ENCODE data around the gene NCF4. TPM values are rescaled to one million over a fixed set of nuclear protein-coding genes. Genes with fewer than 3 reads are reported as not detected.

NCF4 gene
- polyA plus RNA-seq, 3 donors = 206 to 249 (median 209) TPM

DNA sequence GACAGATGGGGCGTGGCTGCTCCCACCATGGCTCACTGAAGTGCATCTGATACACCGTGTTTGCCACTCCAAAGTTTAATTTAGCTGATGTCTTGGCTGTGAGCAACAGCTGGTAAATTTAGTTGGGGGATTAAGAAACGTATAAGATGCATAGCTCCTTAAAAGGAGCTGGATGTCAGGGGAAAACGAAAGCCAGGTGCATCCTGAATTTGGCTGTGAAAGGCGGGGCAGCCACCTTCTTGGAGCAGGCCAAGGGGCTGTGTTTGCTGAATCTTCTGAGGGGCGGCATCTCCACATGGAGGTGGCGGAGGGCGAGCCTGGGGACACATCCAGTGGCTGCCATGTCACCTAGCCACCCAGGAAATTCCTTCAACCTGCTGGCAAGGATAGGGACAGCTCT lies 20.7 kb upstream of the NCF4 start:
- H3K9ac ChIP-seq (ENCODE audit: insufficient read depth, low read length, poor library complexity, severe bottlenecking) = no peak overlapping the region
- no peak overlapping the region for H3K27ac Mint-ChIP-seq
- H3K36me3 ChIP-seq (replicated peaks in 1 of 2; ENCODE audit: control insufficient read depth in 1 of 2, insufficient read depth in 2 of 2, low read length in 2 of 2) = no peaks in the 10 kb centered on the region
- DNase-seq = no peak
- H3K79me2 ChIP-seq (ENCODE audit: insufficient read depth, low read length) = no peaks in the 10 kb centered on the region
- no peak overlapping the region for H3K4me2 ChIP-seq (replicated peaks; ENCODE audit: extremely low read depth, low read length, poor library complexity, severe bottlenecking)
- 59% methylated on average over 7 of the region's 8 CpGs for WGBS (ENCODE audit: insufficient coverage)
- peak overlapping the region in 1 of 2 donors; percentile 90 for H3K4me3 Mint-ChIP-seq
- H3K4me1 Mint-ChIP-seq = peaks cover 2% of the 10 kb centered on the region
- intact Hi-C loops (cut with micrococcal nuclease) = no loop called here
- H4K20me1 ChIP-seq (ENCODE audit: insufficient read depth, low read length) = no peaks in the 10 kb centered on the region
- no peak overlapping the region for H3K4me3 ChIP-seq (replicated peaks in 1 of 3; ENCODE audit: low read depth in 2 of 3, low read length in 3 of 3)
- H3K27ac ChIP-seq (ENCODE audit: low read depth in 1 of 2, low read length in 2 of 2) = no peak overlapping the region
- H3K27me3 Mint-ChIP-seq (ENCODE audit: low read depth in 3 of 3) = peaks cover 71 to 86% (median 81%) of the 10 kb centered on the region in 3 donors
- H2AFZ ChIP-seq (ENCODE audit: insufficient read depth, low read depth, low read length, poor library complexity, severe bottlenecking) = no peak overlapping the region
- no peaks in the 10 kb centered on the region for H3K4me1 ChIP-seq (ENCODE audit: control insufficient read depth in 1 of 2, insufficient read depth in 2 of 2, low read length in 2 of 2)
- peaks cover 18 to 47% (median 35%) of the 10 kb centered on the region in 7 donors for H3K9me3 Mint-ChIP-seq
- TF ChIP-seq, protein P1, sequence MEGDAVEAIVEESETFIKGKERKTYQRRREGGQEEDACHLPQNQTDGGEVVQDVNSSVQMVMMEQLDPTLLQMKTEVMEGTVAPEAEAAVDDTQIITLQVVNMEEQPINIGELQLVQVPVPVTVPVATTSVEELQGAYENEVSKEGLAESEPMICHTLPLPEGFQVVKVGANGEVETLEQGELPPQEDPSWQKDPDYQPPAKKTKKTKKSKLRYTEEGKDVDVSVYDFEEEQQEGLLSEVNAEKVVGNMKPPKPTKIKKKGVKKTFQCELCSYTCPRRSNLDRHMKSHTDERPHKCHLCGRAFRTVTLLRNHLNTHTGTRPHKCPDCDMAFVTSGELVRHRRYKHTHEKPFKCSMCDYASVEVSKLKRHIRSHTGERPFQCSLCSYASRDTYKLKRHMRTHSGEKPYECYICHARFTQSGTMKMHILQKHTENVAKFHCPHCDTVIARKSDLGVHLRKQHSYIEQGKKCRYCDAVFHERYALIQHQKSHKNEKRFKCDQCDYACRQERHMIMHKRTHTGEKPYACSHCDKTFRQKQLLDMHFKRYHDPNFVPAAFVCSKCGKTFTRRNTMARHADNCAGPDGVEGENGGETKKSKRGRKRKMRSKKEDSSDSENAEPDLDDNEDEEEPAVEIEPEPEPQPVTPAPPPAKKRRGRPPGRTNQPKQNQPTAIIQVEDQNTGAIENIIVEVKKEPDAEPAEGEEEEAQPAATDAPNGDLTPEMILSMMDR (IDR thresholded peaks at IDR 0.05) = no peak
- peaks cover 30 to 36% of the 10 kb centered on the region in 2 donors for H3K9me3 ChIP-seq (replicated peaks in 1 of 2; ENCODE audit: control insufficient read depth in 1 of 2, insufficient read depth in 1 of 2, low read length in 2 of 2)
- H3K27me3 ChIP-seq (ENCODE audit: control insufficient read depth in 2 of 2, insufficient read depth in 2 of 2, low read length in 2 of 2) = peaks cover 57 to 90% of the 10 kb centered on the region in 2 donors
- peaks cover 4 to 7% of the 10 kb centered on the region in 2 donors for H3K36me3 Mint-ChIP-seq

DNA sequence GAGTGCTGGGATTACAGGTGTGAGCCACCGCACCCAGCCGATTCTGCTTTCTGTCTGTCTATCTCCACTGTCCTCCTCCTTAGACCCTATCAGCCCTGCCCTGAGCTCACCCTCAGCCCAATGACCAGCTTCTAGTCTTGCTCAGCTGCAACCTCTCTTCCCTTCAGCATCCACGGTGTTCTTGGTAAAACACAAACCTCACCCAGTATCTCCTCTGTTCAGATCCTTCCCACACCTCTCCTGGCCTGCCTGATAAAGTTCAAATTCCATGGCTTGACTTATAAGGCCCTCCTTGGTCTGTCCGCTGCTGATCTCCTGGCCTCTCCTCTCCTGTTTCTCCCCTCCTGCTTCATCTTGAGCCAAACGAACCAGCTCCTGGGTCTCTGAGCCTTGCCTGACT lies 14.5 kb upstream of the NCF4 start:
- no peak overlapping the region for H3K4me3 ChIP-seq (replicated peaks in 1 of 3; ENCODE audit: low read depth in 2 of 3, low read length in 3 of 3)
- no peaks in the 10 kb centered on the region for H3K36me3 Mint-ChIP-seq
- no peak overlapping the region for H3K27ac Mint-ChIP-seq
- H3K79me2 ChIP-seq (ENCODE audit: insufficient read depth, low read length) = no peaks in the 10 kb centered on the region
- no peak for DNase-seq
- peaks cover 28 to 68% of the 10 kb centered on the region in 2 donors for H3K27me3 ChIP-seq (ENCODE audit: control insufficient read depth in 2 of 2, insufficient read depth in 2 of 2, low read length in 2 of 2)
- H3K9me3 Mint-ChIP-seq = peaks cover 0 to 9% (median 4%) of the 10 kb centered on the region in 7 donors
- H3K4me2 ChIP-seq (replicated peaks; ENCODE audit: extremely low read depth, low read length, poor library complexity, severe bottlenecking) = no peak overlapping the region
- no peaks in the 10 kb centered on the region for H4K20me1 ChIP-seq (ENCODE audit: insufficient read depth, low read length)
- WGBS (ENCODE audit: insufficient coverage) = 84% methylated on average over 5 of the region's 5 CpGs
- H3K27ac ChIP-seq (ENCODE audit: low read depth in 1 of 2, low read length in 2 of 2) = no peak overlapping the region
- H3K4me3 Mint-ChIP-seq = peak overlapping the region in 1 of 2 donors; percentile 65
- H3K4me1 Mint-ChIP-seq = no peaks in the 10 kb centered on the region
- no peak overlapping the region for H2AFZ ChIP-seq (ENCODE audit: insufficient read depth, low read depth, low read length, poor library complexity, severe bottlenecking)
- H3K4me1 ChIP-seq (ENCODE audit: control insufficient read depth in 1 of 2, insufficient read depth in 2 of 2, low read length in 2 of 2) = no peaks in the 10 kb centered on the region
- H3K9ac ChIP-seq (ENCODE audit: insufficient read depth, low read length, poor library complexity, severe bottlenecking) = no peak overlapping the region
- H3K27me3 Mint-ChIP-seq (ENCODE audit: low read depth in 3 of 3) = peaks cover 58 to 74% (median 67%) of the 10 kb centered on the region in 3 donors
- H3K9me3 ChIP-seq (replicated peaks in 1 of 2; ENCODE audit: control insufficient read depth in 1 of 2, insufficient read depth in 1 of 2, low read length in 2 of 2) = no peaks in the 10 kb centered on the region
- H3K36me3 ChIP-seq (replicated peaks in 1 of 2; ENCODE audit: control insufficient read depth in 1 of 2, insufficient read depth in 2 of 2, low read length in 2 of 2) = no peaks in the 10 kb centered on the region
- intact Hi-C loops (cut with micrococcal nuclease) = no loop called here
- TF ChIP-seq, protein P1 (IDR thresholded peaks at IDR 0.05) = no peak

All from CD14-positive monocyte (primary cell).